ENCODE results near the gene TTPAL.

DNA sequence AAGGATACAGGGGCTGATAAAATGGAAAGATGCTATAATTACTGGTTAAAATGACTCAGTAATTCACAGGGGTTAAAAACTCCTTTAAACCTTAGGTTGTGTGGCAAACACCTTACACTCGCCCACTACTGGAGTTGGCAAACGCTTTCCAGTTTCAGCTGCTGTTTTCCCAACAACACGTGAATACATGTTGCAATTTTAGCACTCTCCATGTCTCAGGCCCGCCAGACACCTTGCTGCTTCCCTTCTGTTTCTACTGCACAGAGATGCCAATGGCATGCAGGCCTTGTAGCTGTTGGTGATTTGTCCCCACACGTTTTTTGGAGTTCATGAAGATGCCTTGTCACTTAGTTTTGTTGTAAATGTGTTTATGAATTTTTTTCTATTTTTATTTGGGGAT is 5.3 kb upstream of the TTPAL start:
- TF ChIP-seq, protein P1, sequence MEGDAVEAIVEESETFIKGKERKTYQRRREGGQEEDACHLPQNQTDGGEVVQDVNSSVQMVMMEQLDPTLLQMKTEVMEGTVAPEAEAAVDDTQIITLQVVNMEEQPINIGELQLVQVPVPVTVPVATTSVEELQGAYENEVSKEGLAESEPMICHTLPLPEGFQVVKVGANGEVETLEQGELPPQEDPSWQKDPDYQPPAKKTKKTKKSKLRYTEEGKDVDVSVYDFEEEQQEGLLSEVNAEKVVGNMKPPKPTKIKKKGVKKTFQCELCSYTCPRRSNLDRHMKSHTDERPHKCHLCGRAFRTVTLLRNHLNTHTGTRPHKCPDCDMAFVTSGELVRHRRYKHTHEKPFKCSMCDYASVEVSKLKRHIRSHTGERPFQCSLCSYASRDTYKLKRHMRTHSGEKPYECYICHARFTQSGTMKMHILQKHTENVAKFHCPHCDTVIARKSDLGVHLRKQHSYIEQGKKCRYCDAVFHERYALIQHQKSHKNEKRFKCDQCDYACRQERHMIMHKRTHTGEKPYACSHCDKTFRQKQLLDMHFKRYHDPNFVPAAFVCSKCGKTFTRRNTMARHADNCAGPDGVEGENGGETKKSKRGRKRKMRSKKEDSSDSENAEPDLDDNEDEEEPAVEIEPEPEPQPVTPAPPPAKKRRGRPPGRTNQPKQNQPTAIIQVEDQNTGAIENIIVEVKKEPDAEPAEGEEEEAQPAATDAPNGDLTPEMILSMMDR (IDR thresholded peaks at IDR 0.05): no peak
- TF ChIP-seq POLR2A (IDR thresholded peaks at IDR 0.05) (no peak), POLR2AphosphoS5 (IDR thresholded peaks at IDR 0.05) (no peak), EP300 (IDR thresholded peaks at IDR 0.05) (no peak)
